HG03135 (cell line): ENCODE results near the gene THSD7A.

ENCODE experiments used
- ATAC-seq: cut with Tn5 transposase; IDR thresholded peaks from one replicate; pipeline ENCODE4 v1.9.1; 2021; ENCODE audit warnings: mild to moderate bottlenecking, moderate library complexity; ENCODE audit not compliant: unreplicated experiment

THSD7A gene

GRCh38 chr7:11754123-11754522 lies 77.9 kb downstream of the THSD7A start:
- ATAC-seq = no peak

GRCh38 chr7:11753433-11753832 lies 78.6 kb downstream of the THSD7A start:
- ATAC-seq = no peak

GRCh38 chr7:11751807-11752389 lies 80.1 kb downstream of the THSD7A start:
- ATAC-seq = no peak

GRCh38 chr7:11751315-11751714 lies 80.7 kb downstream of the THSD7A start:
- ATAC-seq = no peak

GRCh38 chr7:11750191-11750590 lies 81.8 kb downstream of the THSD7A start:
- ATAC-seq = no peak

GRCh38 chr7:11749629-11750028 lies 82.4 kb downstream of the THSD7A start:
- ATAC-seq = no peak

- no peak for ATAC-seq
Observed at GRCh38 chr7:11748884-11749283, 83.1 kb downstream of the THSD7A start.

- no peak for ATAC-seq
Observed at GRCh38 chr7:11747715-11748485, 84.1 kb downstream of the THSD7A start.

GRCh38 chr7:11746591-11746990 lies 85.4 kb downstream of the THSD7A start:
- ATAC-seq = no peak

GRCh38 chr7:11743548-11743947 lies 88.5 kb downstream of the THSD7A start:
- no peak for ATAC-seq

- no peak for ATAC-seq
Observed at GRCh38 chr7:11743016-11743415, 89.0 kb downstream of the THSD7A start.

- no peak for ATAC-seq
Observed at GRCh38 chr7:11742496-11742895, 89.5 kb downstream of the THSD7A start.

GRCh38 chr7:11737723-11738122 lies 94.3 kb downstream of the THSD7A start:
- ATAC-seq = no peak

- no peak for ATAC-seq
Observed at GRCh38 chr7:11732207-11732606, 99.8 kb downstream of the THSD7A start.

- ATAC-seq = no peak
Observed at GRCh38 chr7:11730725-11731124, 101.3 kb downstream of the THSD7A start.

GRCh38 chr7:11727864-11728263 lies 104.1 kb downstream of the THSD7A start:
- no peak for ATAC-seq

- ATAC-seq = no peak
Observed at GRCh38 chr7:11726794-11727155, 105.2 kb downstream of the THSD7A start.

GRCh38 chr7:11726001-11726793 lies 105.8 kb downstream of the THSD7A start:
- ATAC-seq = no peak

- ATAC-seq = no peak
Observed at GRCh38 chr7:11716185-11716584, 115.8 kb downstream of the THSD7A start.

- no peak for ATAC-seq
Observed at GRCh38 chr7:11714676-11715075, 117.3 kb downstream of the THSD7A start.

- ATAC-seq = no peak
Observed at GRCh38 chr7:11714205-11714604, 117.8 kb downstream of the THSD7A start.

- no peak for ATAC-seq
Observed at GRCh38 chr7:11713352-11713751, 118.6 kb downstream of the THSD7A start.
